Tibial nerve (tissue), 3 donors: ENCODE data around the gene NGFR.

Experiments used
- POLR2A ChIP-seq, 2 donors: fragments of 450-650 bp; IDR thresholded peaks; one replicate each; pipeline ENCODE4 v1.6.1; 2017; ENCODE audit warnings: antibody characterized with exemption in 2 of 2, mild to moderate bottlenecking in 2 of 2, moderate library complexity in 2 of 2
- TF ChIP-seq, protein P1 (sequence below), 5 experiments: fragments of 200-600 bp in 3 of 5; fragments of 450-650 bp in 2 of 5; sonication (generic) in 3 of 5; IDR thresholded peaks; one replicate each; pipeline ENCODE4 v1.5.1; 2016 to 2019; ENCODE audit warnings: antibody characterized with exemption in 5 of 5, mild to moderate bottlenecking in 3 of 5, moderate library complexity in 2 of 5

DNA sequence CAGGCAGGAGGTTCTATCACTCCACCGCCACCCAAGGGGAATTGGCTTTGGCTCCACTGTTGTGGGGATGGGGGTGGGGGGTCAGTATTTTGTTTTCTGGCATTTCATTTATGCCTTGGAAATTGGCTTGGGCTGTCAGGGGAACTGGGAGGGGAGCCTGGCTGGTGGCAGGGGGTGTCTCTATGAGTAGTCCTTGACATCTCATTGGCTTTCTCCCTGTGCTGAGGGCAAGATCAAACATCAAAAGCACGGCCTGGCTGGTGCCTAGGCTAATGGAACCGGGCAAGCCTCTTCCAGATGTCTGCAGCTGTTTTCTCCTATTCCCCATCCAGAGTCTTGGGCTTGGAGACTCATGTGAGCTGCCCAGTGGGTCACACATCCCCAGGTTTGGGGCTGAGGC is 17.4 kb upstream of the NGFR start:
- TF ChIP-seq, protein P1, sequence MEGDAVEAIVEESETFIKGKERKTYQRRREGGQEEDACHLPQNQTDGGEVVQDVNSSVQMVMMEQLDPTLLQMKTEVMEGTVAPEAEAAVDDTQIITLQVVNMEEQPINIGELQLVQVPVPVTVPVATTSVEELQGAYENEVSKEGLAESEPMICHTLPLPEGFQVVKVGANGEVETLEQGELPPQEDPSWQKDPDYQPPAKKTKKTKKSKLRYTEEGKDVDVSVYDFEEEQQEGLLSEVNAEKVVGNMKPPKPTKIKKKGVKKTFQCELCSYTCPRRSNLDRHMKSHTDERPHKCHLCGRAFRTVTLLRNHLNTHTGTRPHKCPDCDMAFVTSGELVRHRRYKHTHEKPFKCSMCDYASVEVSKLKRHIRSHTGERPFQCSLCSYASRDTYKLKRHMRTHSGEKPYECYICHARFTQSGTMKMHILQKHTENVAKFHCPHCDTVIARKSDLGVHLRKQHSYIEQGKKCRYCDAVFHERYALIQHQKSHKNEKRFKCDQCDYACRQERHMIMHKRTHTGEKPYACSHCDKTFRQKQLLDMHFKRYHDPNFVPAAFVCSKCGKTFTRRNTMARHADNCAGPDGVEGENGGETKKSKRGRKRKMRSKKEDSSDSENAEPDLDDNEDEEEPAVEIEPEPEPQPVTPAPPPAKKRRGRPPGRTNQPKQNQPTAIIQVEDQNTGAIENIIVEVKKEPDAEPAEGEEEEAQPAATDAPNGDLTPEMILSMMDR (IDR thresholded peaks at IDR 0.05) = no peak
- no peak for TF ChIP-seq POLR2A (IDR thresholded peaks at IDR 0.05)
